ENCODE data around the gene CDH10. TPM values are rescaled to one million over a fixed set of nuclear protein-coding genes. Genes with fewer than 3 reads are reported as not detected.

Gene CDH10
- not detected in 2 replicates for total RNA-seq

DNA sequence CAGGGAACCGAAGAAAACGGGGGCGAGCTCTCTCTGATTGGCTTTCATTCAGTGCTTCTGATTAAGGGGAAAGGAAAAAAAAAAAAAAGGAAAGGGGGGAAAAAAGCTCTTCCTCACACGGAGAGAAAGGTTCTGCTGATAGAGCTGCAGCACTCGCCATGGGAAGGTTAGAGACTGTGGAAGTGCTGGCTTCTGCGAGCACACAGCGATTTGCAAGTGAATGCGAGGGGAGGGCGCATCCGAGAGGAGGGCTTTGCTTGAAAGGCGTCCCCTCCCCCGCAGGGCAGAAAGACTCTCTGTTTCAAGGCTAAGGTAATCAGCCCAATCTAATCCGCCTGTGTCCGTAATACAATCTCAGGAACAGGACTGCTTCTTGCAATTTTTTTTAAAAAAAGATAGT lies at the start of gene CDH10:
Gene CDH10 (minus strand): TSS at position 218 of the 400 bp plus-strand sequence. CDS start 51,488 bp downstream, outside the sequence.
- DNase-seq: no peak

DNA sequence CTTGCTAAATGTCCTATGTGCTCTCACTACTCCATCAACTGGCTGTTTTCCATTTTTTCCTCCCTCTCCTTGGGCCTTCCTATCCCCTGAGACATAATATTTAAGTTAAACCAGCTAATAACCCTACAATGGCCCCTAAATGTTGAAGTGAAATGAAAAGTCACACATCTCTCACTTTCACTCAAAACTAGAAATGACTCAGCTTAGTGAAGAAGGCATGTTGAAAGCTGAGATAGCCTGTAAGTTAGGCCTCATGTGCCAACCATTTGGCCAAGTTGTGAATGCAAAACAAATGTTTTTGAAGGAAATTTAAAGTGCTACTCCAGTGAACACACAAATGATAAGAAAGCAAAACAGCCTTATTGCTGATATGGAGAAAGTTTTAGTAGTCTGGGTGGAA lies 48.8 kb upstream of the CDH10 start:
- DNase-seq: no peak

DNA sequence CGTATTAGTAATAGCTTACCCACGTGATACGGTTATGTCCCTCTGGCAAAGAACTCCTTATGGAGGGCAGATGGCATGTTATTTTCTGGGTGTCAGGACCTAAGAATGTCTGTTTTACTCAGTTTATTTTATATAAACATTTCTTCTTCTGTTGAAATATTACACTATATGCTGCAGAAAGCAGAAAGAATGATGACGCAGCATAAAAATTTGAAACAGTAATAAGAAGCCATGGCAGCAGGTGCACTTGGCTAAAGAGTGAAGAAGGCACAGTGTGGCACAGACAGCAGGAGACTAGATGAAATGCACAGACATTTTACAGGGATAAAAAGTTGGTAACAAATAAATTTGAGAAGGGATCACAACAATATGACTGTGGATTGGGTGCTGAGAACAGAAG lies 46.3 kb upstream of the CDH10 start:
- no peak for DNase-seq

GRCh38 chr5:24681106-24681505 lies 36.3 kb upstream of the CDH10 start:
- DNase-seq: no peak

GRCh38 chr5:24668050-24668449 lies 23.3 kb upstream of the CDH10 start:
- no peak for DNase-seq

- no peak for DNase-seq
These were observed 4.8 kb upstream of the CDH10 start for GRCh38 chr5:24649531-24649930.

DNA sequence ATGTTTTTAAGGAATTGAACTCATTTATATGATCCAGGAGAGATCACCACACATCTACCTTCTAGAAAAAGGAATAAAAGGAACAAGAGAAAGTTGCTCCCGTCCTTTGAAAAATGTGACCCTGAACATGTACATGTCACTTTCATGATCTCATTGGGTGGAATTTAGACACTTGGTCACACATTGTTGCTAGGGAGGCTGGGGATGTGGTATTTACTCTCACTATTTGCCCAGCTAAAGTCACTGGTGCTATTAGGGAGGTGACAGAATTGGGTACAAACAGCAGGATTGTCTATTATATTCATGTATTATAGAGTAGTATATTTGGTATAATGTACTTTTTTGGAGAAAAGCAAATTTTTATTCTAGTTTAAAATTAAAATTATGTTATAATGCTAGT lies 2.1 kb upstream of the CDH10 start:
- DNase-seq: no peak

- DNase-seq: no peak
These were observed 705 bp upstream of the CDH10 start for GRCh38 chr5:24645483-24645882.

- no peak for DNase-seq
These were observed 898 bp downstream of the CDH10 start for GRCh38 chr5:24643880-24644279.

DNA sequence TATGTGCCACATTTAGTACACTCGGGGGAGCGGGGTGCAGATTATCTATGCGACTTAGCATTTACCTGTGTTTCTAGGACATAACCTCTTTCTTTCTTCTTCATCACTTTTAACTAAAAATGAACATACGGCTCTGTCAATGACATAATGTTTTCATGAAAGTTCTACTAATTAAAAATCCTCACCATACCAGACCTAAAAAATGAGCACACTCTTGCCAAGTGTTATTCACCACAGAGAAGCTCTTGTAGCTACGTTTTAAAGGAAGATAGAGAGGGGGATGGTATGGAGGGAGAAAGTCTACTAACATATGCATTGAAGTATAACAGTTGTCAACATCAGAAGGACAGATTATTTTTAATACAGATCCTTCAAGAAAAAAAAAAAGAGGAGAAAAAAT lies 1.6 kb downstream of the CDH10 start:
- DNase-seq: no peak

- peak; percentile 3 for DNase-seq
These were observed 2.8 kb downstream of the CDH10 start for GRCh38 chr5:24642022-24642421.

- no peak for DNase-seq
These were observed 9.6 kb downstream of the CDH10 start for GRCh38 chr5:24635209-24635608.

- peak; percentile 52 for DNase-seq
These were observed 11.0 kb downstream of the CDH10 start for GRCh38 chr5:24633715-24634325.

GRCh38 chr5:24632353-24632752 lies 12.4 kb downstream of the CDH10 start:
- no peak for DNase-seq

DNA sequence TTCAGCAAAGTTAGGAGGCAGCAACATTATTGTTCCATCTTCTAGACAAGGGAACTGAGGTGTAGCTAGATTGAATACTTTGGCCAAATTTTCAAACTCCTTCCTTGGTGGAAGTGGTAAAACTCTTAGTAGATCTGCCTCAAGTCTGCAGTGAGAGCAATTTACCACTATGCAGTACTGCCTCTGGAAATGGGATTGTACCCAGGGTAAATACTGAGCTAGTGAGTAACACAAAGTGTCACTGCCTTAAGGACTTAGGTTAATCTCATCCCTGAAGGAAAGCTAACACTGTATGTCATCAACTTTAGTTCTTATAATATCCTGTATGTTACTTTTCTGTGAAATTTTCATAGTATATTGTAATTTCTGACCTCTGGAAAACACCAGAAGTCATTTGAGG lies 13.9 kb downstream of the CDH10 start:
- DNase-seq: no peak

DNA sequence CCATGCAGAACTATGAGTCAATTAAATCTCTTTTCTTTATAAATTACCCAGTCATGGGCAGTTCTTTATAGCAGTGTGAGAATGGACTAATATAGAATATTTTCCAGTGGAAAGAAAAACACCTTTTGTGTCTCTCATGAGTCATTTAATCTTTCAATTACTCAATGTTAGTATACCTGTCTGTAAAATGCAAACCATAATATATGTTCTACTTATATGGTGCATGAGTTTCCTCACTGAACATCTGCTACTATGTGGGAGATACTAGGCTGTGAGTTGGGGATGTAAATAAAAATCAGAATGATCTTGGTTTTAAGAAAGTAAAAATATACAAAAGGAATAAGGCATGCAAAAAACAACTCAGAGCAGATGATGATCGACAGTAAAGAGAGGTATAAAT lies 15.0 kb downstream of the CDH10 start:
- no peak for DNase-seq

DNA sequence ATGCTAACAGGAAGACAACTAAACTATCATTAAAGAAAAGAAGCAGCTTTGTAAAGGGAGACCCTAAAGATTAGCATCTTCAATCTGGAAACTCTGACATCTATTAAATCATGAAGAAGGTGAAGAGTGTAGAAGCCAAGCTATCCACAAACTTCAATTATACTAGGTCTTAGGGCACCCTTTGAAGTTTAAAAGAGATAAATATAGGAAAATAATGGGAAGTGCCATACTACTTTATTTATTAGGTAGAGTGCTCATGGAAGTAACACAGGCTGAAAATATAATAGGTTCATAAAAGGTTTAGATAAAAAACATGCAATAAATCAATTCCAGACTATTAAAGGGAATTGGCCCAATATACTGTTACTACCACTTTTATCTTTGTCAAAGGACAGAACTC lies 19.9 kb downstream of the CDH10 start:
- no peak for DNase-seq

DNA sequence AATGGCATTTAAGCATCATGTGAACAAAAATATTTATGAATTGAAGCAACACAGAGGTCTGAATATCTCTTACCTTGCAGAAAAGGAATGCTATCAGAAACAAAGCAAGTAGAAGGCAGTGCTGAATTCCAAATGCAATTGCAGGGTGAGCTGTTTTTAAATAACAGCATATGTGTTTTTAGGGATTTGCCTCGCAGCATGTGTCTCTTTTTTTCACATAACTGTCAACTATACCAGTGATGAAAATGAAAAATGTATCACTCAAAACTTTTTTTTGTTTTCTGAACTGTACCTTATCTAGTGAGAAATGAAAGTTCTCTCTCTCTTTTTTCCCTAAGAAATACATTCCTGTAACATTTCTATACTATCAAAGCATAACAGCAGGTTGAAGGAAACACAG lies 21.2 kb downstream of the CDH10 start:
- no peak for DNase-seq

DNA sequence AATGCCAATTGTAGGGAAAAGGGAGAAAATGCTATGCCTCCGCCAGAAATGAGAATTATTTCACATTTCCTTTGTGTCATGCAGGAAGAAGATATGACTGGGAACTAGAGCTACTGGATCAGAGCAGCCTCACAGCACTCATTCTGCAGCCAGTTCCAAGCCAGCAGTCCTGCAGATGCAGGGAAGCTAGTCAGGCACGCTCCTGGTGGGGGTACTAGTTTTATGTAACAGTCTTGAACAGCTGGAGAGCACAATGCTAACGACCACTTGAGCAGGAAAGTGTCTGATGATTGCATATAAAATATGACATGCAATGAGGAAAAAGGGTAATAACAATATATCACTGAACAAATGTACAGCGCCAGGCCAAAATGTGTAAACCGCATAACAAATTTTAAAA lies 21.7 kb downstream of the CDH10 start:
- no peak for DNase-seq

- no peak for DNase-seq
These were observed 23.0 kb downstream of the CDH10 start for GRCh38 chr5:24621792-24622191.

GRCh38 chr5:24616566-24616965 lies 28.2 kb downstream of the CDH10 start:
- no peak for DNase-seq

DNA sequence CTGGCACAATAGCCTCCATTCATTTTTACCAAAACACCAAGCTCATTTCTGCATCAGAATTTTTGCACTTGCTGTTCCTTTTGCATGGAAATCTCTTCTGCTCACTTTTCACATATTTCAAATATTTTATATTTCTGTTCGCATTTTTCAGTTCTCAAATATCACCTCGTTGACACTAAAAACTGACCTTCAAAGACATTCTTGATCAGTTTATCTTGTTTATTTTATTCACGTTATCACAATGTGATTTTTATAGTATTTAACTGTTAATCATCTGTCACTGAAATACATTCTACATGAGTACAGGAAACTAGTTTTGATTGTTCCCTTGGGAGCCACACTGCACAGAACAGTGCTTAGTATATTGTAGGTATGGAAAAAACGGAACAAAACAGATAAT lies 29.6 kb downstream of the CDH10 start:
- DNase-seq: no peak

DNA sequence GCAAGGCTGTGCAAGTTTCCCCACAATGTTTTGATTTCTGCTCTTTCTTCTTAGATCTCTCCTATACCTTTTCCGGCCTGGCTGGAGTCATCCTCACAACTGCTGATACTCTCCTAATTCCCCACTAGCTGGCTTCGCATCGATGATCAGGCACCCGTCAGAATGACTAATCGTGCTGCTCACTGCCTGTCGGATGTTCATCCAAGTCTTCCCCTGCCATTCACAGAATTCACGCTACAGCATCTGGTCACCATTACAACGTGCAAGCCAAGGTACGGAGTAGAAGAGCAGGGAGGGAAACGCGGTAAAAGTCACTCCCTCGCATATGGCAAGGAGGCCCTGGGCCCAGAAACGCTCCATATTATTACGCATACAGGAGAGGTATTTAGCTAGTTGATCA lies 35.1 kb downstream of the CDH10 start:
- no peak for DNase-seq

GRCh38 chr5:24606971-24607370 lies 37.8 kb downstream of the CDH10 start:
- DNase-seq: no peak

GRCh38 chr5:24602188-24602587 lies 42.6 kb downstream of the CDH10 start:
- no peak for DNase-seq
